Retina (tissue), 1 donor: ENCODE results near the gene AK1.

Experiments
- DNase-seq: peaks from one replicate; pipeline ENCODE4 v3.0.0-alpha.2; 2016

The AK1 gene

GRCh38 chr9:127865645-127866464 lies 11.6 kb downstream of the AK1 start:
- DNase-seq, result no peak

- no peak for DNase-seq
Measured at GRCh38 chr9:127863191-127863621, 14.3 kb downstream of the AK1 start.

- DNase-seq, result peak; percentile 1
Measured at GRCh38 chr9:127862075-127863011, 15.1 kb downstream of the AK1 start.

GRCh38 chr9:127860779-127861178 lies 16.7 kb downstream of the AK1 start:
- DNase-seq, result no peak

GRCh38 chr9:127860260-127860659 lies 17.2 kb downstream of the AK1 start:
- DNase-seq, result no peak

- DNase-seq, result peak; percentile 1
Measured at GRCh38 chr9:127858041-127858512, 19.4 kb downstream of the AK1 start.

GRCh38 chr9:127857278-127857677 lies 20.2 kb downstream of the AK1 start:
- no peak for DNase-seq

- DNase-seq, result no peak
Measured at GRCh38 chr9:127856729-127857116, 20.8 kb downstream of the AK1 start.

- peak; percentile 2 for DNase-seq
Measured at GRCh38 chr9:127856094-127856728, 21.3 kb downstream of the AK1 start.

- DNase-seq, result no peak
Measured at GRCh38 chr9:127855522-127855921, 22.0 kb downstream of the AK1 start.

GRCh38 chr9:127854960-127855359 lies 22.5 kb downstream of the AK1 start:
- DNase-seq, result no peak

GRCh38 chr9:127854184-127854806 lies 23.2 kb downstream of the AK1 start, which contains the start of gene ENG:
Gene ENG, minus strand, starts transcription at chr9:127854658. Its CDS starts 303 bp downstream, at chr9:127854355.
- no peak for DNase-seq

- no peak for DNase-seq
Measured at GRCh38 chr9:127853312-127854183, 23.9 kb downstream of the AK1 start.

GRCh38 chr9:127852829-127853228 lies 24.6 kb downstream of the AK1 start:
- no peak for DNase-seq

GRCh38 chr9:127850286-127850830 lies 27.1 kb downstream of the AK1 start:
- DNase-seq, result no peak

GRCh38 chr9:127848756-127849504 lies 28.5 kb downstream of the AK1 start:
- no peak for DNase-seq

- DNase-seq, result no peak
Measured at GRCh38 chr9:127847833-127848755, 29.4 kb downstream of the AK1 start.

GRCh38 chr9:127847178-127847510 lies 30.3 kb downstream of the AK1 start:
- no peak for DNase-seq

GRCh38 chr9:127846443-127847177 lies 30.9 kb downstream of the AK1 start:
- no peak for DNase-seq
